HG02840 (cell line): ENCODE results near the gene PALM3.
A peak's percentile ranks its signal among the peaks of the same experiment; 100 is the strongest.

Experiments used
- ATAC-seq: cut with Tn5 transposase; IDR thresholded peaks from one replicate; pipeline ENCODE4 v1.9.1; 2021; ENCODE audit warnings: mild to moderate bottlenecking, moderate library complexity, moderate number of reproducible peaks; ENCODE audit not compliant: unreplicated experiment, low FRiP score

Gene PALM3

DNA sequence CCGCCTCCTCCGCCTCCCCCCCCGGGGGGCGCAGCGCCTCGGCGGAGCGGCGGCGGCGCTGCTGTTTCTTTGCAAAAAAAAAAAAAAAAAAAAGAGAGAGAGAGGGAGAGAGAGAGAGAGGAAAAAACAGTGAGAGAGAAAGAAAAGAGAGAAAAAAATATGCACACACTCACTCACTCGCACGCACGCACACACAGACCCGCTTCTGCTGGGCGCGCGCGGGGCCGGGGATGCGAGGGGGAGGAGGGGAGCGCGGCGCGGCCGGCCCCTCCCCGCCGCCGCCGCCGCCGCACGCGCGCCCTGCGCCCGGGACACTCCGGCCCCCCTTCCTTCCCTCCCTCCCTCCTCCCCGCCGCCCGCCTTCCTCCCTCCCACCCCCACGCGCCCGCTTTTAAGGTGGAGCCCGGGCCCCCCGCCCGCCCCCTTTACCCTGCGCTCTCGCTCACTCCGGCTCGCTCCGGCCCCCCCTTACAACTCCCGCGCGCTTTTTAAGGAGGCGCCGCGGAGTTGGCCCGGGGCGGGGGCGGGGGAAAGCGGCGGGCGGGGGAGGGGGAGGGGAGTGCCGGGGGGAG lies 28.7 kb upstream of the PALM3 start, which contains the start of gene SAMD1:
SAMD1 (minus strand) TSS at position 243 of the 572 bp plus-strand sequence.
- ATAC-seq: peak; percentile 36

DNA sequence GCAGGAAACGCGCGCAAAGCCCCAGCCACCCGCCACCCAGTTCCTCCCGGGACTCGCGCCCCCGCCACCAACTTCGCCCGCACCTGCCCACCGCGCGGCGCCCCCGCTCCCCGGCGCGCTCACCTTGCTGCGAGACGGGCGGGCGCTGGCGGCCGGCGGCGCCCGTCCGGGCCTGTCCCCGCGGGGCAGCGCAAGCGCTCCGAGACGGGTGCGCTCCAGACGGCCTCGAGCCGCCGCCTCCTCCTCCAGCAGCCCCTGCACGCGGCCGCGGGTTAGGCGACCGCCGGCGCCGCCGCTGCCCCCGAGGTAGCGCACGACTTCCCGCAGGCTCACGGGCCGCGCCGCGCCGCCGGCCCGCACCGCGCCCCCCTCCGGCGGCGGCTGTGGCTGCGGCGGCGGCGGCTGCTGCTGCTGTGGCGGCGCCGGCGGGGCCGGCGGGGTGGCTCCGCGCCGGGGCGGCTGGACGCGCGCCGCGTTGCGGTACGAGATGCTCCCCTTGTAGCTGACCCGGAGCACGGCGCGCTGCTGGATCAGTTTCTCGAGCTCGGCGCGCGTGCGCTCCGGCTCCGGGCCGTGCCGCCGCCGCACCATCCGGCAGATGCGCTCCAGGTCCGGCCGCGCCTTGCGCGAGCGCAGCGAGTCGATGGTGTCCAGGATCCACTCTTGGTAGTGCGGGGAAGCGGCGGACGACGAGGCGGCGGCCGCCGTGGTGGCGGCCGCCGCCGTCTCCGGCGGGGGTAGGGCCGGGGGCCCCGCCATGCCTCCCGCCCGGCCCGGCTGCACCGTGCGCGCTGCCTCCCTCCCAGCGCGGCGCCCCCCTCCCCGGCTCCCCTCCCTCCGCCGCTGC lies 28.0 kb upstream of the PALM3 start:
- no peak for ATAC-seq

DNA sequence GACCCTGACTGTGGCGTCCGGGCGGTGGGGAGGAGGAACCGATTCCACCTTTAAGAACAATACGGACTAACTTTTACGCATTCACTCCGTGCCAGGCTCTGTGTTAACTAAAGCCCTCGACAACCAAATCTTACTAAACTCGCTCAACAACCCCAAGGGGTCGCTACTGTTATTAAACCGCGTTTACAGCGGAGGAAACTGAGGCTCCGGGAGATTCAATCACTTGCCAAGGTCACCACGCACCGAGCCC lies 27.5 kb upstream of the PALM3 start:
- ATAC-seq: no peak

DNA sequence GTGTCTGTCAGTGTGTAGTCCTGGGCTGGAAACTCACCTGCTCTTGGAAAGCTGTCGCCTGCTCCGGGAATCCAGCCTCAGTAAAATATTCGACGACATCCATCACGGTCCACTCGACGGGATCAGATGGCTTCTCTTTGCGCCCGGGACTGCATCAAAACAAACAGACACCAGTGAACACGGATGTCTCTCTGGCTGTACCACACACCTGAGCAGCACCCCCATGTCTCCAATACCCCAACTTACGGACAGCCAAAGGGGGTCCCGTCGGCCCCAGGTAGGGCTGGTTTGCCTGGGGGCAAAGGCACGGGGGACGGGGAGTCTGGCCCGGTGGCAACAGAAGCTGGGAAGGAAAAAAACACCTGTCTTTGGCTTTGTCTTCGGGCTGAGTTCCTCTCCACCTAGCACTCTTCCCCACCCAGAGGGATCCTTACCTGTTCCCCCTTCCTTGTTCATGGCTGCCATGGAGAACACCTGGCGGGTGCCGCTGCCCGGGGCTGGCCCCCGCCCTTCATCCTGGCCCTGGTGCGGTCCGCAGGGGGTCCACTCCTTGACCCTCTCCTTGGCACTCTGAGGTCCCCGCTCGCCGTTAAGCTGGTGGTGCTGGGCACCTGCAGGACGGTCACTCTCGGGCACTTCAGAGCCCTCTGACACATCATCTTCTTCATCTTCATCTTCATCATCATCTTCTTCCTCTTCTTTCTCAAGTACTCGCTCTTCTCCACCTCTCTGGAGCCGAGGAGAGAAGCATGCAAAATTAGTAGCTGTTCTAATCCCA lies 26.9 kb upstream of the PALM3 start:
- no peak for ATAC-seq

DNA sequence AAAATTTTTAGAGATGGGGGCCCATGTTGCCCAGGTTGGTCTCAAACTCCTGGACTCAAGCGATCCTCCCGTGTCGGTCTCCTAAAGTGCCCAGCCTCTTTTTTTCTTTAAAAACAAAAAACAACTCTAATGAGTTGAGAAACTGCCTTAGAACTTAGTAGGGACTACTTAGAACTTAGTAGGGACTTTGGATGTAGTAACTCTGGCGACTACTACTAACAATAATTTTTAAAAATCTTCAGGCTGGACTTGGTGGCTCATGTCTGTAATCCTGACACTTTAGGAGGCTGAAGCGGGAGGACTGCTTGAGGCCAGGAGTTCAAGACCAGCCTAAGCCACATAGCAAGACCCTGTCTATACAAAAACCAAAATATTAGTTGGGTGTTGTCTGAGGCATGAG lies 24.2 kb upstream of the PALM3 start:
- no peak for ATAC-seq

- no peak for ATAC-seq
Observed at GRCh38 chr19:14085309-14085995, 23.6 kb upstream of the PALM3 start, which contains the start of gene C19orf67. Gene C19orf67, minus strand, starts transcription at chr19:14085783. Its CDS starts 156 bp downstream, at chr19:14085627.

DNA sequence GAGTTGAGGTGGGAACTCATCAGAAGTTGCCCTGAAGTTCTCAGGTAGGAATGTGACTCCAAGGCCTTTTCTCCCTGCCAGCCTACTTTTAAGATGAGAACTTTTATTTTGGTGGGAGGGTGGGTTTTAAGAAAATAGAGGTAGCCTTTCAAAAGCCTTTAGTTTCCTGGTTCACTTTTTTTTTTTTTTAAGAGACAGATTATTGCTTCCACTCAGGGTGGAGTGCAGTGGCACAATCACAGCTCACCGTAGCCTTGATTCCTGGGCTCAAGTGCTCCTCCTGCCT lies 20.7 kb upstream of the PALM3 start:
- no peak for ATAC-seq

GRCh38 chr19:14081797-14082674 lies 20.2 kb upstream of the PALM3 start:
- ATAC-seq: peak; percentile 9

DNA sequence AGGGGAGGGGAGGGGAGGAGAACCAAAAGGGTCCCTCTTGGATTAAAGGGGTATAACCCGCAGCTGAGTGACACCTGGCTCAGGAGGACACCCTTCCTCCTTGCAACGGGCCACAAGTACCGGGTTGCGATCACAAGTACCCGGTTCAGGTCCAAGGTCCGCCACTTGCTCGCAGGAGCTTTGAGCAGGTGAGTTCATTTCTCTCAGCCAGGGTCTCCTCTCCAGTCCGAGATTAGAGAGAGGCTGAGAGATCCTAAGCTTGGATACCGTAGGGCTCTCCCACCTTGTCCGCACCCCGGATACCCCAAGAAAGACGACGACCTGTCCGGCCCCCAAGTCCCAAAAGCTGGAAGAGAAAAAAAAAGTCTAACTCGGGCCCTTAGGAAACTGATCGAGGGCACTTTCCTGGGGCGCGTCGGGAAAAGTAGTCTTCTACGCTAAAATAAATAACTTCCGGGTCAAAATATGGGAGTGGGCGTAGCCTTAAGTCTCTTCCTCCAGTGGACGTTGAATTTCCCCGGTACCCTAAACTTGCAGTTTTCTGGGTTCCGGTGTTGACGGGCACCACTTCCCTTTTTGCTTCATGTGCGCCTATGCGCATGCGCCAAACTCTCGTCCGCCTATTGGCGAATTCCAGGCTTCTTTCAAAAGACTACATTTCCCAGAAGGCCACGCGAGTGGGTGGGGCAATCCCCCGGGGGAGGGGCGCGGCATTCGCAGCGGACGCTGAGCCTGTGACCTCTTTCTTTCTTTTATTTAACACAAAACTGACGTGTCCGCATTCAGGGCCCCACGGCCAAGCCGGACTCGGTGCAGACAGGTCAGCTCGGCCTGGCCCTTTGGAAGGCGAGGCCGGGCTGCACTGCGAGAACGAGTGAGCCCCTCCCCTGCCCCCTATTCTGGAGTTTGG lies 19.3 kb upstream of the PALM3 start:
- ATAC-seq: peak; percentile 92

DNA sequence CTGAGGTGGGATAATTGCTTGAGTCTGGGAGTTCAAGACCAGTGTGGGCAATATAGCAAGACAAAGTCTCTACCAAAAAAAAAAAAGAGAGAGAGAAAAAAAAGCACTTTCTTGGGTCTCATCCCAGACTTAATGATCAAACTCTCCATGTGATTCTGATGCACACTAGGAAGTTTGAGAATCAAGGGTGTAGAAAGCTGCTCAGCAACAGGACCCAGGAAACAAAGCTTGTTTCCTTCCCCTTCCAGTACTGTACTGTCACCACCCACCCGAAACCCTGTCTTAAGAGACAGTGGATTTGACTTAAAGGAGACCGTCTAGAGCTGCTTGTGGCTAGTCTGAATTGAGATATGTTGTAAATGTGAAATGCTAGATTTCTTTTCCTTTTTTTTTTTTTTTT lies 16.5 kb upstream of the PALM3 start:
- no peak for ATAC-seq

- no peak for ATAC-seq
Observed at GRCh38 chr19:14073925-14074838, 12.3 kb upstream of the PALM3 start.

DNA sequence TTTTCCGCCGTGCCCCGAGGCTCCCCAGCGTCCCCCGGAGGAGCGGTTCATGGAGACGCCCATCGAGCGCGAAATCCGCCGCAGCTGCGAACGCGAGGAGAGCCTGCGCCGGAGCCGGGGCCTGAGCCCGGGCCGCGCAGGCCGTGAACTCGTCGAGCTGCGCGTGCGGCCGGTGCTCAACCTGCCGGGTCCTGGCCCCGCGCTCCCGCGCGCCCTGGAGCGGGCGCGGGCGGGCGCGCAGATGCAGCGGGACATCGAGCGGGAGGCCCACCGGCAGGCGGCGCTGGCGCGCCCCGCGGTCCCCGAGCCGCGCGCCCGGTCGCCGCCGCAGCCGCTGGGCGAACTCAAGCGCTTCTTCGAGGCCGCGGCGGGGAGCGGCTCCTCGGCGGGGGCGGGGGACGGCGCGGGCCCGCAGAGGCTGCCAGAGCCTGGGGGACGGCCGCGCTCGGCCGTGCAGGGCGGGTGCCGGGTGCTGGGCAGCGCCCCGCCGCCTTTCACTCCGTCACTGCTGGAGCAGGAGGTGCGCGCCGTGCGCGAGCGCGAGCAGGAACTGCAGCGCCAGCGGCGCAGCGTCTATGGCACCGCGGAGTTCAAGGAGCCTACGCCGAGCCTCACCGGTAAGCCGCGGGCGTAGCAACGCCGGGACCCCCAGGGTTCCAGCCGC lies 11.5 kb upstream of the PALM3 start:
- ATAC-seq: peak; percentile 51

DNA sequence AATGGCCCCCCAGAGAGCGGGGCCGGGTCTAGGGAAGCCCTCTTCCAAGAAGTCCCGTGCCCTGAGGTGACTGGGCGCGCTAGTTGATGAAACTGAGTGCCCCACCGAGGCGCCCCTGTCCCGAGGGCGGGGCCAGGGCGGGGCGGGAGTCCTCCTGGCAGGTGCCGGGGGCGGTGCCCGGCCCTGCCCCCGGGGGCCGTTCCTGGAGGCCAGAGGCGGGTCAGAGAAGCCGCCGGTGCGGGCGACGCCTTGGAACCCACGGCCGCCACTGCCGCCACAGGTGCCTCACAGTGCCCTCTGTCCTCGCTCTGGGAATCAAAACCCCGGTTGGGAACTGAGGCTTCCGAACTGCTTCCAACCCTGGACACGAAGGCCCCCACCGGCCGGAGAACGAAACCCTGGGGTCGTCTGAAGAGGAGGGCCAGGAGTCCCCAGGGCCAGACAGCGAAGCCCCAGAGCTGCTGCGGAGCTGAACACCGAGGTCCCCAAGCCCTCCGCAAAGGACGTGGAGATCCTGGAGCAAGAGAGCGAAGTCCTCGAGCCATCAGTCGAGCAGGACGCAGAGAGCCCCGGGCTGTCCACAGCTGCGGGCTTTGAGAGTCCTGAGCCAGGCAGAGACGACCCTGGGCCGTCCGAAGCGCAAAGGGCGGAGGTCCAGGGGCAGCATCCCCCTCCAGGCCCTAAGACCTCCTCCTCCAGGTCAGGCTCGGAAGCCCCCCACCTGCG lies 10.8 kb upstream of the PALM3 start, which contains the start of gene MISP3:
MISP3 (plus strand) TSS at position 252 of the 726 bp plus-strand sequence. CDS start 524 bp downstream, outside the sequence.
- peak; percentile 9 for ATAC-seq

GRCh38 chr19:14070268-14071050 lies 8.6 kb upstream of the PALM3 start:
- ATAC-seq: no peak

- no peak for ATAC-seq
Observed at GRCh38 chr19:14066134-14066533, 4.3 kb upstream of the PALM3 start.

- ATAC-seq: no peak
Observed at GRCh38 chr19:14063105-14063504, 1.2 kb upstream of the PALM3 start.
